HepG2 (cell line): ENCODE results near the gene NFATC4. TPM values are rescaled to one million over a fixed set of nuclear protein-coding genes. Genes with fewer than 3 reads are reported as not detected.
A peak's percentile ranks its signal among the peaks of the same experiment; 100 is the strongest.

Source experiments
- BCL3 ChIP-seq: sonication (generic); formaldehyde crosslinking; IDR thresholded peaks from 2 replicates; pipeline ENCODE4 v1.5.1; 2020; ENCODE audit warnings: mild to moderate bottlenecking, missing genetic modification reagents, moderate library complexity
- CBX5 ChIP-seq: sonication (generic); formaldehyde crosslinking; IDR thresholded peaks from 2 replicates; pipeline ENCODE4 v1.4.0; 2020; ENCODE audit warnings: missing genetic modification reagents, borderline replicate concordance
- CC2D1A ChIP-seq: sonication (generic); formaldehyde crosslinking; IDR thresholded peaks from 2 replicates; pipeline ENCODE4 v1.8.1; 2023; ENCODE audit warnings: mild to moderate bottlenecking, missing genetic modification reagents
- DRAP1 ChIP-seq: IDR thresholded peaks from 2 replicates; pipeline ENCODE4 v1.6.1; 2016; ENCODE audit warnings: missing genetic modification reagents, missing compliant biosample characterization
- HOXA7 ChIP-seq: sonication (generic); formaldehyde crosslinking; IDR thresholded peaks from 2 replicates; pipeline ENCODE4 v1.8.1; 2022; ENCODE audit warnings: mild to moderate bottlenecking, missing genetic modification reagents, moderate library complexity
- KDM5A ChIP-seq: fragments of 200-600 bp; sonication (generic); IDR thresholded peaks from 2 replicates; pipeline ENCODE4 v1.7.0; 2018; ENCODE audit warnings: antibody characterized with exemption, mild to moderate bottlenecking, low read length, borderline replicate concordance
- MYNN ChIP-seq: sonication (generic); formaldehyde crosslinking; IDR thresholded peaks from 2 replicates; pipeline ENCODE4 v1.4.0; 2020; ENCODE audit warnings: mild to moderate bottlenecking, low read depth, missing genetic modification reagents
- NFATC3 ChIP-seq: sonication (generic); formaldehyde crosslinking; IDR thresholded peaks from 2 replicates; pipeline ENCODE4 v1.5.1; 2020; ENCODE audit warnings: mild to moderate bottlenecking, missing genetic modification reagents
- PAWR ChIP-seq: sonication (generic); formaldehyde crosslinking; IDR thresholded peaks from 2 replicates; pipeline ENCODE4 v1.4.0; 2020; ENCODE audit warnings: missing genetic modification reagents, mild to moderate bottlenecking, borderline replicate concordance
- SCMH1 ChIP-seq: sonication (generic); formaldehyde crosslinking; IDR thresholded peaks from 2 replicates; pipeline ENCODE4 v1.9.0; 2021; ENCODE audit warnings: missing genetic modification reagents, mild to moderate bottlenecking, borderline replicate concordance
- SP2 ChIP-seq: sonication (generic); formaldehyde crosslinking; IDR thresholded peaks from 2 replicates; pipeline ENCODE4 v1.5.1; 2020; ENCODE audit warnings: mild to moderate bottlenecking, missing genetic modification reagents
- TAF1 ChIP-seq: sonication (generic); formaldehyde crosslinking; IDR thresholded peaks from 2 replicates; pipeline ENCODE4 v1.4.0; 2020; ENCODE audit warnings: missing genetic modification reagents
- XRCC5 ChIP-seq: fragments of 200-400 bp; formaldehyde crosslinking; optimal IDR thresholded peaks from 2 replicates; pipeline ENCODE3; 2017; ENCODE audit warnings: mild to moderate bottlenecking, low read length
- ZKSCAN5 ChIP-seq: sonication (generic); formaldehyde crosslinking; IDR thresholded peaks from 2 replicates; pipeline ENCODE4 v1.5.1; 2020; ENCODE audit warnings: mild to moderate bottlenecking, missing genetic modification reagents
- ZNF207 ChIP-seq: fragments of 450-650 bp; IDR thresholded peaks from 2 replicates; pipeline ENCODE4 v1.6.1; 2016; ENCODE audit warnings: antibody characterized with exemption, borderline replicate concordance
- ZNF232 ChIP-seq: sonication (generic); formaldehyde crosslinking; IDR thresholded peaks from 2 replicates; pipeline ENCODE4 v1.4.0; 2020; ENCODE audit warnings: missing genetic modification reagents, borderline replicate concordance
- ZNF383 ChIP-seq: sonication (generic); formaldehyde crosslinking; IDR thresholded peaks from 2 replicates; pipeline ENCODE4 v1.4.0; 2020; ENCODE audit warnings: missing genetic modification reagents, mild to moderate bottlenecking, borderline replicate concordance
- ZNF446 ChIP-seq: sonication (generic); formaldehyde crosslinking; IDR thresholded peaks from 2 replicates; pipeline ENCODE4 v1.5.0; 2020; ENCODE audit warnings: mild to moderate bottlenecking, missing genetic modification reagents
- ZNF646 ChIP-seq: sonication (generic); formaldehyde crosslinking; IDR thresholded peaks from 2 replicates; pipeline ENCODE4 v1.9.0; 2021; ENCODE audit warnings: mild to moderate bottlenecking, missing genetic modification reagents
- ZNF724P ChIP-seq: sonication (generic); formaldehyde crosslinking; IDR thresholded peaks from 2 replicates; pipeline ENCODE4 v1.8.0; 2022; ENCODE audit warnings: missing genetic modification reagents, borderline replicate concordance
- polyA plus RNA-seq, 8 experiments: library from polyadenylated mRNA; depleted of rRNA in 3 of 8; stranded (reverse) in 7 of 8; unstranded in 1 of 8; fragments of >200 nt; fragmentation: Illumina TruSeq in 4 of 8; extraction: Trizol in 4 of 8; gene quantifications; 2 replicates each; pipeline versions ENCODE4 v1.2.1 to v1.2.3, GENCODE V29; 2011 to 2016; ENCODE audit warnings: low read depth in 4 of 8, missing spikeins in 1 of 8, mixed read lengths in 1 of 8; ENCODE audit not compliant: insufficient read depth in 1 of 8
- total RNA-seq, 5 experiments: library from RNA; depleted of rRNA; stranded (reverse); fragments of >200 nt; fragmentation: Illumina TruSeq; extraction: Trizol; gene quantifications; 2 replicates each; pipeline ENCODE4 v1.2.3, GENCODE V29; 2016; ENCODE audit warnings: low read depth in 1 of 5

NFATC4 gene
- total and polyA plus RNA-seq, 2 of the 13 experiments (the other 11 are each of a cell fraction or from before 2014, with no cell fraction given) = 0.04 to 0.15 TPM

- TF ChIP-seq PAWR (CRISPR knock-in tag) (0 out of 2 replicates have a peak, but pooled peaks have one; percentile 2), DRAP1 (no peak), BCL3 (CRISPR knock-in tag) (no peak), SP2 (no peak), HOXA7 (CRISPR knock-in tag) (no peak), ZNF383 (CRISPR knock-in tag) (0 out of 2 replicates have a peak, but pooled peaks have one; percentile 20), NFATC3 (no peak), MYNN (CRISPR knock-in tag) (no peak), ZKSCAN5 (CRISPR knock-in tag) (no peak), ZNF446 (CRISPR knock-in tag) (no peak), TAF1 (CRISPR knock-in tag) (peak; percentile 27; the same call in 1 of the 2 replicates), KDM5A (no peak), ZNF724P (CRISPR knock-in tag) (0 out of 2 replicates have a peak, but pooled peaks have one; percentile 70), CBX5 (CRISPR knock-in tag) (0 out of 2 replicates have a peak, but pooled peaks have one; percentile 47), ZNF207 (no peak), ZNF646 (CRISPR knock-in tag) (no peak), XRCC5 (no peak), ZNF232 (CRISPR knock-in tag) (peak; percentile 54; the same call in 1 of the 2 replicates), CC2D1A (CRISPR knock-in tag) (no peak), SCMH1 (CRISPR knock-in tag) (no peak)
Measured at GRCh38 chr14:24427537-24428508, 59.8 kb downstream of the NFATC4 start (continued).
